Embryonic facial prominence (tissue), 1 donor: Measurements from ENCODE around the gene SPG7.

Experiments
- DNase-seq: peaks from one replicate; pipeline ENCODE4 v3.0.0-alpha.2; 2016; ENCODE audit errors: extremely low spot score

The SPG7 gene

GRCh38 chr16:89600427-89600826 is 92.2 kb downstream of the SPG7 start:
- DNase-seq = no peak

GRCh38 chr16:89600956-89601355 is 92.8 kb downstream of the SPG7 start:
- no peak for DNase-seq

GRCh38 chr16:89601906-89602272 is 93.7 kb downstream of the SPG7 start:
- no peak for DNase-seq

GRCh38 chr16:89602273-89602951 is 94.2 kb downstream of the SPG7 start:
- no peak for DNase-seq

GRCh38 chr16:89602952-89603590 is 94.9 kb downstream of the SPG7 start:
- no peak for DNase-seq

- DNase-seq = no peak
Observed at GRCh38 chr16:89604764-89605163, 96.6 kb downstream of the SPG7 start.

- DNase-seq = no peak
Observed at GRCh38 chr16:89605186-89605970, 97.2 kb downstream of the SPG7 start.

- DNase-seq = no peak
Observed at GRCh38 chr16:89606006-89606405, 97.8 kb downstream of the SPG7 start.
